HG03457 (cell line): ENCODE measurements around the gene PRR5L.
"Not testable (repeated sequence)": the region's sequence is repeated elsewhere in the genome, so short reads cannot be mapped to it uniquely, and the experiment has no call there.

ENCODE experiments used
- ATAC-seq: cut with Tn5 transposase; IDR thresholded peaks from one replicate; pipeline ENCODE4 v1.9.1; 2021; ENCODE audit warnings: moderate number of reproducible peaks; ENCODE audit not compliant: unreplicated experiment

PRR5L gene

DNA sequence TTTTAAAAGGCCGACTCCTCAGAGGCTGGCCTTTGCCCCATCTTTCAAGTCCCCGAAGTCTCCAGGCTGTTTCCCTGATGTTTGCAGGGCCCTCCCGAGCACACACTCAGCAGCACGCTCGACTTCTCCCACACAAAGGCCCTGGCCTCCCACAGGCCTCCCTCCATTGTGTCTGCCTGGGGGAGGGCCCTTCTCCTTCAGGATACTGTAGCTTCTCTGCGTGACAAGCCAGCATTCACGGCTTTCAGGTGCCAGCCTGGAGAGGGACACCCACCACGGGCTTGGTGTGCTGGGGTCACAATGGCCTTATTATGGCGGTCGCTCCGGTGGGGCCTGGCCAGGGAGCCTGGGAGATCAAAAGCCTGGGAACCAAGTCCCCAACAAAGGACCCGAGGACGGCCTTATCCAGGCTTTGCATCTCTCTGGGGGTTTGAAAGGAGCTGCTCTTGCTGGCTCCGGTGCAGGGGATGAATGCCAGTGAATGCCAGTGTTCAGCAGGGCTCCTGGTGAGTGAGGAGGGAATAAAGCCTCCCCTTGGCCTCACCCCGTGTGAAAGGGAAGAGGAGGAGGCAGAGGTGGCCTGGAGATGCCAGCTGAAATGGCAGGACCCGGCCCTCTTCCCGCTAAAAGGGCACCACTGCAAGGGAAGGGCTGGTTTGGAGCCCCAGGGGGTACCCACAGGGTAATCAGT, 159.0 kb downstream of the PRR5L start:
- ATAC-seq = no peak

- ATAC-seq = no peak
These were observed 159.6 kb downstream of the PRR5L start for GRCh38 chr11:36455658-36456111.

DNA sequence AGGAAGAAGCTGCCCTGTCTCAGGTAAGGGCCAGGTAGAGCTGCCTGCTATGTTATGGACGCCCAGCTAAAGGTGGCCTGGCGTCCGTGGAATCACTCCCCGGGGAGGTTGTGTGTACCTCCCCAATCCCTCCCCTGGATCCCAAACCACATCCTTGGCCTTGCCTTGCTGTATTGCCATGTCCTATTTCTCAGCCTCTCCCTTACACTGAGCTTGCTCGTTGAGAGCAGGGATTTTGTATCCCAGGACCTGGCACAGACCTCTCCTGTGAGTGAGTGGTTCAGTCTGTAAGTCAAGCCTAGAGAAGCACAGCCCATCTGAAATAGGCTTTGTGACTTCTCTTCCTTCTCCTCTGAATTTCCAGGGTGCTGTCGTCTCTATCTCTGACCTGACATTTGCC, 160.1 kb downstream of the PRR5L start:
- ATAC-seq = no peak

GRCh38 chr11:36458129-36458915, 162.2 kb downstream of the PRR5L start:
- no peak for ATAC-seq

DNA sequence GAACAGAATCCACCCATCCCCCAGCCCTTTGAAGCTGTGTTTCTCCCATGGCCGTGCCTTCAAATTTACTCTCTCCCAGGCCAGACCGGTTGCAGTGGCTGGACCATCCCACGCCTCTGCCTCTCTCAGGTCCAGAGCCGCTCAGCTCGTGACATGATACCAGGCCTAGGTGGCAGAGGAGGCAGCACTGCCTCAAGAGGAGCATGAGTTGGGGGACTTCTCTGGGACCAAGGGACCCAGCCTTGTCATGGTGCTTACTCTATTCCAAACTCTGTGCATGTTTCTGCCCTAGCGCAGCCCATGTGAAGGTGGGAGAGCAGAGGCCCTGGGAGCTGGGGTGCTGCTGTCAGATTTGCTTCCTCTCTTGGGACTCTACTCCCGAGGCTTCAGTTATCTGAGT, 163.0 kb downstream of the PRR5L start:
- no peak for ATAC-seq

GRCh38 chr11:36460220-36460619, 164.1 kb downstream of the PRR5L start:
- no peak for ATAC-seq

- no peak for ATAC-seq
These were observed 166.2 kb downstream of the PRR5L start for GRCh38 chr11:36462321-36462720.

DNA sequence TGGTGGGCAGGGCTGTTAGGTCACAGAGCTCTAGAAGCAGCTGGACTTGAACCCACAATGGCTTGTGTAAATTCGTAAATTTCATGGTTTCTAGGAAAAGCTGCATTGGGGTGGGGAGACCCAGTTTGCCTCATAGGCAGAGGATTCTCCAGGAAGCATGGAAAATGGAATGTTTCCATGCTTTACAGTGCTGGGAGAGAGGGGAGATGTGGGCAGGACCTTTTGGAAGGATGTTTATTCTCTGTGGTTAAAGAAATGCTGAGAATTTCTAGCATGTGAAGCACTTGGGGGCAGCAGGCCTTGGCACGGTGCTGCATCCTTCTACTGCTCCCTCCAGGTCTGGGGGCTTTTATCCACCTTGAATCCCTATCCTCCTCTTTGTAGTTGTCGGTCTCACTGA, 167.7 kb downstream of the PRR5L start:
- no peak for ATAC-seq

DNA sequence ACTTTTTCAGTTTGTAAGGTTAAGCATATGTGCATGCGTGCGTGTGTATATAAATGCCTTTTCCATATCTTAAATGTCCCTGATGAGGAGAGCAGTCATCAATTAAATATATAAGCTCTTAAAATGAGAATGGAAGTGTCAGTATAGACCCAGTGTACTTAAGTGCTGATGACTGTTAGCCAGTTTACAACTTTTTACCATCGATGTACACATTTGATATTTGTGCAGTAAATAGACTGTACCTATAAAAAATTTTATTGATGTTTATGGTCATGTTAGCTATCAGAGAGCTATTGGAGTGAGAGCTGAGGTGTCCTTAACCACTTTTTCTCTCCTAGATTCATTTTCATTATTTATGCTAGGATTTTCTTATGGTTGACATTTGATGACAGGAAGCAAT, 168.6 kb downstream of the PRR5L start:
- ATAC-seq = no peak

DNA sequence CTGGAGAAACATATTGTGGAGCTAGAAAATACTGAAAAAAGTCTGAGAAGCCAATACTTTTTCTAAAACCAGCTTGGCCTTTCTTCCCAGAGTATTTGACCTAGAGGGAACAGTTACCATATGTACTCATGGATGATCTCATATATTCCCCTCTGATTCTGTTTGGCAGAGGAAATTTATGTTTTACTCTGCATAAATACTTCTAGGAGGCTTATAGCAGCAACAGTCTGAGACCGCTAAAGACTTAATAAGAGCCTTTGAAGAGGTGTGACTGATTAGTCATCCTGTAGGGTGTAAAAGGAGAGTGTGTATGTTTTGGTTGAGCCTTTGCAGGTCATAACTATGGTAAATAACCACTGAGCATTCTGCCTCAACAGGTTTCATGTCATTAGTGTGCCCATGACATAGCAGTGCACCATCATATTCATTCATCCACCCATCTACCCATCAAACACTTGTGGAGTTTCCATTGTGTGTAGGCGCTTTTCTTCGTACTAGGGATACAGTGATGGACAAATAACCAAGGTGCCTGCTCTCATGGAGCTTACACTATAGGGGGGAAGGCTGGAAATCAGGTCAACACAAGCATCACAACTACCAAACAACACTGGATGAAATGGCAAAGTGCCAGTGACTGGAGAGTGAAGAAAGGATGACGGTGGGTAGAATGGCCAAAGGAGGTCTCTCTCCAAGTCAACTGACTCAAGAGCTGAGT, 169.5 kb downstream of the PRR5L start:
- no peak for ATAC-seq

DNA sequence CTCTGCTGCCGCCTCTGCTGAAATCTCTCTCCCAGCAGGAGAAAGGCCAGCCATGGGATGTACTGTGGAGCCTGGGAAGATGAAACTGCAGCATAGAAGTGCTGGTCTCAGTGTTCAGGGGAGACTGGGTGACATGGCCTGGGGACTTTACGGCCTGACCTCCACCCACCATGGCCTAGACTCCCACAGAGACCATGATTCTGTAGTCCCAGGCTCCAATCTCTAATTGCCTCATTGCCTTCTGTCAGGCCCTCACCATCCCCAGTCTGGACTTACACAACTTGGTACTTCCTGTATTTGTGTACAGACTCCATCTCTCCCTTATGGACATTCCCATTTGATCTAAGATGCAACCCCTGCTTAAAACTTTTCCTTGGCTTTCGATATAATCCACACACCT, 170.9 kb downstream of the PRR5L start:
- no peak for ATAC-seq

GRCh38 chr11:36467916-36468315, 171.8 kb downstream of the PRR5L start:
- ATAC-seq = no peak

GRCh38 chr11:36469063-36469462, 173.0 kb downstream of the PRR5L start:
- ATAC-seq = no peak

DNA sequence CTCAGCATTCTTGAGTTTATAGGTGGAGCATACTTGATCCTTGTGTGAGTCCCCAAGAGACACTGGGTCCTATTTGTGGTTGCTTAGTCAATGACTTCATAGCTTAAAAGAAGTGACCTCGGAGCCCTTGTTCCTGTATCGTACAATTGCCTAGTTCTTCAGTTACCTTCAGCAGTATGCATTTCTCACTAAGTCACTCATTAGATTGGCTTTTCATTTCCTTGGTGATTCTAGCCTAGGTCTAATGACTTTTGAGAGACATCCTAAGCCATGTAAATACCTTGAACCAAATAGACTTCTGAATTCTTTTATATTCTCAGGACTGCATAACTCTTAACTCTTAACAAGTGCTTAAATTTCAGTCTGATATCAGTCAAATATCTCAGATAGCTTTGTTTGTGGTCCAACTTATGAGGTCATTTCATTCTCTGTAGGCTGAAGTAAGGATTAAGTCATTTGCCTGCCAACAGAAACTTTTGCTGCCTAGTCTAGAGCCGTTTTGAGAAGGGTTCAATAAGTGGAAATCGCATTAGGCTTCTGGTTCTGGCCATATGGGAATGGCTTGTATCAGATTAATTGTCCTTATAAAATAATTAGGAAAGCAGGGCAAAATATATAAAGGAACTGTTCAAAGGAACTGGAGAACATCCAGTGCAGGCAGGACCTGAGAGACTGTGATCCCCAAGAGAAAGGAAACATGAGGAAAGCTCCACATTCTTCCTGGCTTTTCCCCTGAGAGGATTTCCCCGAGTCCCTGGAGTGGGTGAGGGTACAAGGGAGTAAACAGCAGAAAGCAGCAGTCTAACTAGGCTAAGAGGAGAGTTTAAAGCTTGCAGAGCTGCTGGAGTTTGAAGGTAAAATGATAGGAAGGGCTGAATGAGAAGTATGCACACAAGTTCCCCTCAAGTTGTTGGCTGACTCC, 174.1 kb downstream of the PRR5L start:
- ATAC-seq = no peak

- ATAC-seq = no peak
These were observed 175.5 kb downstream of the PRR5L start for GRCh38 chr11:36471577-36471976.

GRCh38 chr11:36475192-36475591, 179.1 kb downstream of the PRR5L start:
- no peak for ATAC-seq

- ATAC-seq = no peak
These were observed 182.7 kb downstream of the PRR5L start for GRCh38 chr11:36478700-36479329.

GRCh38 chr11:36480833-36481232, 184.7 kb downstream of the PRR5L start:
- ATAC-seq = no peak

- ATAC-seq = not testable (repeated sequence)
These were observed 187.0 kb downstream of the PRR5L start for GRCh38 chr11:36483042-36483441.

DNA sequence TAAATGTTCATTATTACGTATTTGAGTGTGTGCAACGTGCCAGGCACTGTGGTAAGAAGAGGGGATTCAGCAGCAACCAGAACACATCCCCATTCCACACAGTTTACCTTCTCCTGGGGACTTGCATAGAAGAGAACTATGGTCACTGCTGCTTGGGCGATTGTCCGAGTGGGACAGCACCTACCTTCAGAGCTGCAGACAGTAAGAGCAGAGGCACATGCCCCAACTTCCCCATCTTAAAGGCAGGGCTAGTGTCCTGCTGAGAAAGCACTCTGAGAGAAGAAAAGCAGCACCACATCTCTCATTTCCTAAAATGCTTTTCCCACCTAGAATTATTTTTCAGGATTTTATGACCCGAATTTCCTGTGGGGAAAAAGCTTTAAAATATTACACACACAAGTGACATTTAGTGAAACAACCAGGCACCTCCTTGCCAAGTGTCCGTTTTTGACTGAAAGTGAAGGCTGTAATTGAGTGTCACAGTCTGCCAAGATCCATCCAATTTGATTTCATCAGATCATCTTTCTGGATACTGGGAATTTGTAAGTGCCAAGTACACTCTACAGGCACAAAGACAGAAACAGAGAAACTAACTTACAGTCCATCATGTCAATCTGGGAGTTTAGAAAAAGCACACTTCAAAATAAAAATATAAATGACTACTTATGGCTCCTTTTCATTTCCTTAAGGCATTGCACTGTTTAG, 189.4 kb downstream of the PRR5L start:
- no peak for ATAC-seq
